ENCODE results near the gene RASGEF1C.

Gene RASGEF1C

GRCh38 chr5:180135128-180135955, 73.7 kb downstream of the RASGEF1C start:
- H3K4me2 ChIP-seq (ENCODE audit: low read length) = no peak overlapping the region
- no peak overlapping the region for H3K27ac ChIP-seq (ENCODE audit: low read length)
- no peak overlapping the region for H3K4me3 ChIP-seq (ENCODE audit: low read length)
- no peaks in the 10 kb centered on the region for H3K9me3 ChIP-seq (ENCODE audit: insufficient read depth, low read length)
- H3K27me3 ChIP-seq (ENCODE audit: low read depth, low read length) = no peaks in the 10 kb centered on the region
- H3K79me2 ChIP-seq (ENCODE audit: low read length) = no peaks in the 10 kb centered on the region
- H3K9ac ChIP-seq (ENCODE audit: low read length) = no peak overlapping the region
- no peaks in the 10 kb centered on the region for H3K36me3 ChIP-seq (replicated peaks; ENCODE audit: low read depth, low read length)
- no peaks in the 10 kb centered on the region for H3K4me1 ChIP-seq (ENCODE audit: low read length)
- H4K20me1 ChIP-seq (ENCODE audit: insufficient read depth, low read length) = no peaks in the 10 kb centered on the region
- no peak for TF ChIP-seq CTCF (IDR thresholded peaks at IDR 0.05; ENCODE audit: low read depth, low read length)
- no peak for TF ChIP-seq EZH2phosphoT487 (IDR thresholded peaks at IDR 0.05; ENCODE audit: low read depth)
- no peak overlapping the region for H2AFZ ChIP-seq (ENCODE audit: low read depth, low read length)

- Histone ChIP-seq H3K4me2 (ENCODE audit: low read length) (no peak overlapping the region), H3K9ac (ENCODE audit: low read length) (no peak overlapping the region), H3K36me3 (replicated peaks; ENCODE audit: low read depth, low read length) (no peaks in the 10 kb centered on the region), H3K27me3 (ENCODE audit: low read depth, low read length) (no peaks in the 10 kb centered on the region), H3K9me3 (ENCODE audit: insufficient read depth, low read length) (no peaks in the 10 kb centered on the region), H4K20me1 (ENCODE audit: insufficient read depth, low read length) (no peaks in the 10 kb centered on the region), H3K27ac (ENCODE audit: low read length) (no peak overlapping the region), H2AFZ (ENCODE audit: low read depth, low read length) (no peak overlapping the region), H3K4me1 (ENCODE audit: low read length) (no peaks in the 10 kb centered on the region), H3K4me3 (ENCODE audit: low read length) (no peak overlapping the region), H3K79me2 (ENCODE audit: low read length) (no peaks in the 10 kb centered on the region)
- TF ChIP-seq EZH2phosphoT487 (IDR thresholded peaks at IDR 0.05; ENCODE audit: low read depth) (no peak), CTCF (IDR thresholded peaks at IDR 0.05; ENCODE audit: low read depth, low read length) (no peak)
Measured at GRCh38 chr5:180133971-180134508, 75.0 kb downstream of the RASGEF1C start.

GRCh38 chr5:180133551-180133950, 75.5 kb downstream of the RASGEF1C start:
- TF ChIP-seq EZH2phosphoT487 (IDR thresholded peaks at IDR 0.05; ENCODE audit: low read depth) = no peak
- no peak for TF ChIP-seq CTCF (IDR thresholded peaks at IDR 0.05; ENCODE audit: low read depth, low read length)

GRCh38 chr5:180133060-180133459, 76.0 kb downstream of the RASGEF1C start:
- H3K27ac ChIP-seq (ENCODE audit: low read length) = no peak overlapping the region
- no peaks in the 10 kb centered on the region for H4K20me1 ChIP-seq (ENCODE audit: insufficient read depth, low read length)
- H3K4me2 ChIP-seq (ENCODE audit: low read length) = no peak overlapping the region
- H3K9me3 ChIP-seq (ENCODE audit: insufficient read depth, low read length) = no peaks in the 10 kb centered on the region
- no peaks in the 10 kb centered on the region for H3K27me3 ChIP-seq (ENCODE audit: low read depth, low read length)
- no peaks in the 10 kb centered on the region for H3K79me2 ChIP-seq (ENCODE audit: low read length)
- TF ChIP-seq EZH2phosphoT487 (IDR thresholded peaks at IDR 0.05; ENCODE audit: low read depth) (no peak), CTCF (IDR thresholded peaks at IDR 0.05; ENCODE audit: low read depth, low read length) (no peak)
- H3K4me3 ChIP-seq (ENCODE audit: low read length) = no peak overlapping the region
- no peak overlapping the region for H2AFZ ChIP-seq (ENCODE audit: low read depth, low read length)
- H3K36me3 ChIP-seq (replicated peaks; ENCODE audit: low read depth, low read length) = no peaks in the 10 kb centered on the region
- no peaks in the 10 kb centered on the region for H3K4me1 ChIP-seq (ENCODE audit: low read length)
- no peak overlapping the region for H3K9ac ChIP-seq (ENCODE audit: low read length)

More at GRCh38 chr5:180133551-180133950, 75.5 kb downstream of the RASGEF1C start:
- no peaks in the 10 kb centered on the region for H3K79me2 ChIP-seq (ENCODE audit: low read length)
- H2AFZ ChIP-seq (ENCODE audit: low read depth, low read length) = no peak overlapping the region
- no peak overlapping the region for H3K4me2 ChIP-seq (ENCODE audit: low read length)
- no peak overlapping the region for H3K27ac ChIP-seq (ENCODE audit: low read length)
- no peak overlapping the region for H3K9ac ChIP-seq (ENCODE audit: low read length)
- no peaks in the 10 kb centered on the region for H3K9me3 ChIP-seq (ENCODE audit: insufficient read depth, low read length)
- H3K4me3 ChIP-seq (ENCODE audit: low read length) = no peak overlapping the region
- H4K20me1 ChIP-seq (ENCODE audit: insufficient read depth, low read length) = no peaks in the 10 kb centered on the region
- H3K27me3 ChIP-seq (ENCODE audit: low read depth, low read length) = no peaks in the 10 kb centered on the region
- H3K36me3 ChIP-seq (replicated peaks; ENCODE audit: low read depth, low read length) = no peaks in the 10 kb centered on the region
- no peaks in the 10 kb centered on the region for H3K4me1 ChIP-seq (ENCODE audit: low read length)
